GM12892 (cell line): ENCODE measurements around the gene AS3MT.

ENCODE experiments used
- POLR2A ChIP-seq: IDR thresholded peaks from 2 replicates; pipeline ENCODE4 v1.6.1; 2011; ENCODE audit warnings: low read depth, low read length, control low read depth
- POLR2AphosphoS5 ChIP-seq: IDR thresholded peaks from 2 replicates; pipeline ENCODE4 v1.6.1; 2011; ENCODE audit warnings: low read depth, low read length, control low read depth
- TAF1 ChIP-seq: IDR thresholded peaks from 2 replicates; pipeline ENCODE4 v1.6.1; 2011; ENCODE audit warnings: low read depth, mild to moderate bottlenecking, control low read depth, low read length, borderline replicate concordance

GRCh38 chr10:102822222-102822621, 47.0 kb upstream of the AS3MT start:
- TF ChIP-seq POLR2A (no peak), POLR2AphosphoS5 (no peak), TAF1 (no peak)
